ENCODE results near the gene LASP1.
"Not testable (repeated sequence)": the region's sequence is repeated elsewhere in the genome, so short reads cannot be mapped to it uniquely, and the experiment has no call there.

GRCh38 chr17:38933962-38934361, 64.1 kb downstream of the LASP1 start:
- not testable (repeated sequence) for TF ChIP-seq CTCF, POLR2A (IDR thresholded peaks at IDR 0.05)

All from esophagus squamous epithelium (tissue), 4 donors.